Measurements from ENCODE around the gene NIPA2.
A peak's percentile ranks its signal among the peaks of the same experiment; 100 is the strongest.
"Not testable (repeated sequence)": the region's sequence is repeated elsewhere in the genome, so short reads cannot be mapped to it uniquely, and the experiment has no call there.

Gene NIPA2

GRCh38 chr15:22838292-22839042, at the start of gene NIPA2:
Gene NIPA2 (plus strand): TSS chr15:22838666. CDS start chr15:22851732, 13,066 bp downstream.
- DNase-seq (ENCODE audit: low read depth in 2 of 3, low spot score in 2 of 3), result peak; percentile 98 to 99 (median 98)

- no peak for DNase-seq (ENCODE audit: low read depth in 2 of 3, low spot score in 2 of 3)
These were observed 44.4 kb upstream of the NIPA2 start for GRCh38 chr15:22794063-22794462.

DNA sequence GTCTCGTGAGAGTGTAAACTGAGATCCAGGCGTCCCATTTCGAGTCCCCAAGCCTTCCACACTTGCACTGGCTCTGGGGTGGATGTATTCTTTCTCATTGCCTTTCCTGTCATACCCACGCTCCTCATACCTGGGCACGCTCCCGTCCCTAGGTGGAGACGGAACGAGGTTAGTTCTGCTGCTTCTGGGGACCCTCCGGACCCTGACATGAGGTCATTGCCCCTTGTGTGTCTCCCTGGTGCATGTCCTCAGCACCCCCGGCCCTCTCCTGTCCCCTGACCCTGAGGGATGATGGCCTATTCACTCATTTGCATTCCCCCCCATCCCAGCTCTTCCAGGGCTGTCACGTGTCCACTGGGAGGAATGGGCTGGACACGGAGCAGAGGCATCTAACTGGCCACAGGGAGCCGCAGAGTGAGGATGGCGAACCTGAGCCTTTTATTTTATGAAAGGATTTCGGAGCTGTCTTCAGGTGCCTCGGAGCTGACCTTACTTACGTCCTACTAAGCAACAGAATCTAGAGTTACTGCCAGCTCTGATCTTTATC, 43.8 kb upstream of the NIPA2 start:
- no peak for DNase-seq (ENCODE audit: low read depth in 2 of 3, low spot score in 2 of 3)

DNA sequence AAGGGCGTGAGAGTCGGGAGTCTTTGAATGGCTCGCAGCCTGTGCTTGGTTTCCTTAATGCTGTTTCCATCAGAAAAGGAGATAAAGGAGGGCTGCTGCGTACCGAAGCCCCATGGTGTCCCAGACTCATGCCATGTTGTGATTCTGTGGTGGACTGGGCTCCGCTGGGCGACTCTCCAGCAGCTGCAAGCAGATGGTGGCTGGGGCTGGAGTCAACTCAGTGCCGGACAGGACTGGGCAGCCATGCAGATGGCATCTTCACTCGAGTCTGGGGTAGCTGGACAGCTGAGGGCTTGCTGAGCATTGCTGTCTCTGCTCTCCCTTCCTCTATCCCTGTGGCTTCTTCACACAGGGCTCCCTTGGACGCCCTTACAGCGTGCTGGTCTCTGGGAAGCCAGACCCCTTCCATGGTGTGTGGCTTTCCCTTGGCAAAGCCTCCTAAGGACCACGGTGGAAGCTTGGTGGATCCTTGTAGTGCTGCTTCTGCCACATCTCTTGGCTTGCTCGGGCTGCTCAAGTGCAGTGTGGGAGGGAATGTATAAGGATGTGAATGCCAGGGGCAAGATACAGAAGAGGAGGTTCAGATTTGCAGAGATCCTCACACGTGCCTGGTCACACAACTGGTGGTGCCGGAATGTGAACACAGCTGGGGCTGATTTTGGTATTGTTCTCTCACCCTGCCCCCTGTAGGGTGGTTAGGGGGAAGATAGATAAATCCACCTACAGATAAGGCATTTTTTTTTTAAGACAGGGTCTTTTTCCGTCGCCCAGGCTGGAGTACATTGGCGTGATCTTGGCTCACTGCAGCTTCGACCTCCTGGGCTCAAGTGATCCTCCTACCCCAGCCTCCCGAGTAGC, 43.0 kb upstream of the NIPA2 start:
- no peak for DNase-seq (ENCODE audit: low read depth in 2 of 3, low spot score in 2 of 3)

GRCh38 chr15:22796079-22796478, 42.4 kb upstream of the NIPA2 start:
- no peak for DNase-seq (ENCODE audit: low read depth in 2 of 3, low spot score in 2 of 3)

DNA sequence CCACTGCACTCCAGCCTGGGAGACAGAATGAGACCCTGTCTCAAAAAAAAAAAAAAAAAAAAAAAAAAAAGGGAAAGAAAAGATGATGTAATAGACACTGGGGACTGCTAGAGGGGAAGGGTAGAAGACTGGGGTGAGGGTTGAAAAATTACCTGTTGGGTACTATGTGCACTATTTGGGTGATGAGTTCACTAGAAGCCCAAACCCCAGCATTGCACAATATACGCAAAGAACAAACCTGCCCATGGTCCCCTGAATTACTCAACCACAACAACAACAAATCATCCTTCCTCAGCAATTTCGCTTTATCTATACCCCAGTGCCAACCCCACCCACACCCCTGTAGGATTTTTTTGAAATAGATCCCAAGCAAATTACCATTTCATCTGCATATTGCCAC, 38.6 kb upstream of the NIPA2 start:
- DNase-seq (ENCODE audit: low read depth in 2 of 3, low spot score in 2 of 3), result no peak

DNA sequence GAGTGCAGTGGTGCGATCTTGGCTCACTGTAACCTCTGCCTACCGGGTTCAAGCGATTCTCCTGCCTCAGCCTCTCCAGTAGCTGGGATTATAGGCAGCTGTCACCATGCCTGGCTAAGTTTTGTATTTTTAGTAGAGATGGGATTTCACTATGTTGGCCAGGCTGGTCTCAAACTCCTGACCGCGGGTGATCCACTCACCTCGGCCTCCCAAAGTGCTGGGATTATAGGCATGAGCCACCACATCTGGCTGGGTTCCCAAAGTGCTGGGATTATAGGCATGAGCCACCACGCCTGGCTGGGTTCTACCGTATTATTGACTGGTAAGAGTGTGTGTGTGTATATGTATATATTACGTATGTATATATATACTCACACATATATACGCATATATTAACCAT, 35.5 kb upstream of the NIPA2 start:
- not testable (repeated sequence) for DNase-seq (ENCODE audit: low read depth in 2 of 3, low spot score in 2 of 3)

GRCh38 chr15:22806156-22806555, 32.3 kb upstream of the NIPA2 start:
- no peak for DNase-seq (ENCODE audit: low read depth in 2 of 3, low spot score in 2 of 3)

DNA sequence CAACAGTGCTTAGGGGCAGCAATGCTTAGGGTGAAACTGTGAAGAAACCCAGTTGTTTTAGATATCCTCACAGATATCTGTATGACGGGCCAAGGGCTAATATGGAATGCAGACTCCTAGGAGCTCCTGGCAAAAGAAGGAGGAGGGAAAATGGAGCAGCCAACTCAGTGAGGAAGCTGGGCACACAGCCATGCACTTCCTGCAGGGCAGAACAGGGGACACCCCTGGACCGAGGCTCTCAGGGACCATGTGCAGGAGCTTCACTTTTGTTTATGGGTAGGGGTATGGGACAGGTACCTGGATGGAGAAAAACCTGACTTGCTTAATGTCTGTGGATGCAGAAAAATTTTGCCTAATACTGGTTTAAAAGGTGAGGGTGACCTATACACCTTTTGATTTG, 31.8 kb upstream of the NIPA2 start:
- no peak for DNase-seq (ENCODE audit: low read depth in 2 of 3, low spot score in 2 of 3)

DNA sequence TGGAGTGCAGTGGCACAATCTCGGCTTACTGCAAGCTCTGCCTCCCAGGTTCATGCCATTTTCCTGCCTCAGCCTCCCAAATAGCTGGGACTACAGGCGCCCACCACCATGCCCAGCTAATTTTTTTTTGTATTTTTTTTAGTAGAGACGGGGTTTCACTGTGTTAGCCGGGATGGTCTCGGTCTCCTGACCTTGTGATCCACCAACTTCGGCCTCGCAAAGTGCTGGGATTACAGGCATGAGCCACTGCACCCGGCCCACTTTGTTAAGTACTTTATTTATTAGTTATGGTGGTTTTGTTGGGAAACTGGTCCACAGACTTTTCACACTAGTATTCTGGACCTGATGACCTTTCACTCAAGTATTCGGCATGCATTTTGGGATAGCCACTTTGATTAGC, 30.6 kb upstream of the NIPA2 start:
- not testable (repeated sequence) for DNase-seq (ENCODE audit: low read depth in 2 of 3, low spot score in 2 of 3)

DNA sequence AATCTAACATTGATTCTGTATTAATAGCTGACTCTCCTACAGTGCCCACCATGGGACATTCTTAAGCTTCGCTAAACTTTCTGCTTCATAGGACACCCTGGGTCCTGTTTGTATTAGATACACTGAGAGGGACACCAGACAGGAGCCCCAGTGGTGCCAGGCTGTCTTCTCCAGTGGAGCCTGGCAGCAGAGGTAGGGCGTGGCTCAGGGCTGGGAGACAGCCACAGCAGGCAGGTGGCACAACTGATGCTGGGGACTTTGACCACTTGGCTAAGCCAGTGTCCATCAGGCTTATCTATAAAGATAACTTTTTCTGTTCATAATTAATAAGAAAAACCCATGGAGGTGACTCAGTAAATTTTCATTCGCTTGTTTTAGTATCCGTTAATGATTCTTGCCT, 30.2 kb upstream of the NIPA2 start:
- DNase-seq (ENCODE audit: low read depth in 2 of 3, low spot score in 2 of 3), result no peak

- DNase-seq (ENCODE audit: low read depth in 2 of 3, low spot score in 2 of 3), result no peak
These were observed 29.6 kb upstream of the NIPA2 start for GRCh38 chr15:22808761-22809280.

- DNase-seq (ENCODE audit: low read depth in 2 of 3, low spot score in 2 of 3), result no peak
These were observed 28.2 kb upstream of the NIPA2 start for GRCh38 chr15:22810033-22810852.

GRCh38 chr15:22810853-22811338, 27.6 kb upstream of the NIPA2 start:
- DNase-seq (ENCODE audit: low read depth in 2 of 3, low spot score in 2 of 3), result no peak

DNA sequence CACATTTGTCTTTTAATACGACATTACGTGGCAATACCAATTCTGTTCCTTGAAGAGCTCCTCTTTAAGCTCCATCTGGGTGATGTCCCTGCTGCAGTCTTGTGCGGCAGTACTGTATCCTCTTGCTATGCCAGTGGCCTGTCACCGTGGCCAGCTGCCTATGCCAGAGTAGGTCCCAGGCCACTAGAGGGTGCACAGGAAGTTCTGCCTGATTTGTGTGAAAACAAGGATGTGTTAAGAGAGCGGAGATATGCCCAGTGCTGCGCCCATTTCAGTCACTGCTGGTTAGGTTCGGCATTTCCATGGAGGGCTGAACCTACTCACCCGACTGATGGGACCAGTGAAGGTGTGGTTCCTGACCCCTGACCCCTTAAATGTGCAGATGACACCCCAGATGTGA, 26.8 kb upstream of the NIPA2 start:
- no peak for DNase-seq (ENCODE audit: low read depth in 2 of 3, low spot score in 2 of 3)

DNA sequence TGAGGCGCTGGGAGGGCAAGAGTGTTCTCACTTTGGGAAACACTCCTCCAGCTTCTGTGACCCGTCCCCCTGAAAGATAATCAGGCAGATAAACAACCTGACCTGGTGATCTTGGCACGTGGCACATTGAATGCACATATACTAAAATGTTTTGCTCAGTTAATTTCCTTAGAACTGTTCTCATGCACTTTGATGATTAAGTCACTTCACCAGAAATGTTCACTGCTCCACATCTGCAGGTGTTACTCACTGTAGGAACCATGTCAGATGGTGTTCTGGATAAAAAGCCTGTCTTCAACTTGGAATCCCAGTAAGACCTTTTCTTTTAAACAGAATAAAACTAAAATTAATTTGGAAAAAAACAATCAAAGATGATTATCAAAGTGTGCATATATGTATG, 24.6 kb upstream of the NIPA2 start:
- no peak for DNase-seq (ENCODE audit: low read depth in 2 of 3, low spot score in 2 of 3)

- DNase-seq (ENCODE audit: low read depth in 2 of 3, low spot score in 2 of 3), result no peak
These were observed 22.7 kb upstream of the NIPA2 start for GRCh38 chr15:22815766-22816165.

DNA sequence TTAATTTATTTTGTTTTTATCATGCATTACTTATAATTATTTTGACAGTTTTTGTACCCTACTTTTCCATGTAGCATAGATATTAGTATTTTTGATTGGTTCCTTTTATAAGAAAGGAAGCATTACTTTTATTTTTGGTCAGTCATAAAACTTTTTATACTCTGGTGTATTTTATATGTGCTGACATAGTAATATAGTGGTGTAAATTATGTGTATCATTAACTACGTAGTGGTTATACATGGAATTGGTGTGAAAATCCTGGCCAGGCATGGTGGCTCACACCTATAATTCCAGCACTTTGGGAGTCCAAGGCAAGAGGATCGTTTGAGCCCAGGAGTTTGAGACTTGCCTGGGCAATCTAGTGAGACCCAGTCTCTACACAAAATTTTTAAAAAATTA, 18.8 kb upstream of the NIPA2 start:
- DNase-seq (ENCODE audit: low read depth in 2 of 3, low spot score in 2 of 3), result no peak

GRCh38 chr15:22823495-22824128, 14.9 kb upstream of the NIPA2 start:
- DNase-seq (ENCODE audit: low read depth in 2 of 3, low spot score in 2 of 3), result no peak

- DNase-seq (ENCODE audit: low read depth in 2 of 3, low spot score in 2 of 3), result no peak
These were observed 11.3 kb upstream of the NIPA2 start for GRCh38 chr15:22827125-22827524.
